Measurements from ENCODE around the gene OR7G3.

Gene OR7G3

GRCh38 chr19:9107375-9107774 lies 19.4 kb downstream of the OR7G3 start, which contains the start of gene OR7G2:
TSS of gene OR7G2 (minus strand) at chr19:9107475. CDS start at chr19:9103243, 4,232 bp downstream.
- Histone ChIP-seq H3K4me1 (ENCODE audit: insufficient read depth, low read length) (no peaks in the 10 kb centered on the region), H3K36me3 (ENCODE audit: insufficient read depth, low read length) (no peaks in the 10 kb centered on the region), H3K27ac (ENCODE audit: low read depth, low read length) (no peak within 1 kb of the TSS), H3K9me3 (ENCODE audit: insufficient read depth, low read depth, low read length) (peaks cover 62% of the 10 kb centered on the region), H3K4me3 (ENCODE audit: low read length) (no peak within 1 kb of the TSS), H3K9ac (ENCODE audit: low read depth, low read length) (no peak within 1 kb of the TSS), H3K27me3 (ENCODE audit: insufficient read depth, low read length) (no peaks in the 10 kb centered on the region)
- WGBS = 74% methylated on average over 7 of the region's 8 CpGs

GRCh38 chr19:9086761-9087160 lies 40.0 kb downstream of the OR7G3 start, which contains the start of gene OR1M1:
TSS of gene OR1M1 (plus strand) at chr19:9087061. CDS start at chr19:9093245, 6,184 bp downstream.
- no peaks in the 10 kb centered on the region for H3K27me3 ChIP-seq (ENCODE audit: insufficient read depth, low read length)

GRCh38 chr19:9078651-9079050 lies 48.1 kb downstream of the OR7G3 start:
- no peaks in the 10 kb centered on the region for H3K36me3 ChIP-seq (ENCODE audit: insufficient read depth, low read length)
- 80% methylated on average over 3 of the region's 4 CpGs for WGBS
- H3K27me3 ChIP-seq (ENCODE audit: insufficient read depth, low read length) = no peaks in the 10 kb centered on the region
- peaks cover 18% of the 10 kb centered on the region for H3K4me1 ChIP-seq (ENCODE audit: insufficient read depth, low read length)
- H3K9me3 ChIP-seq (ENCODE audit: insufficient read depth, low read depth, low read length) = no peaks in the 10 kb centered on the region
- no peak overlapping the region for H3K4me3 ChIP-seq (ENCODE audit: low read length)
- H3K27ac ChIP-seq (ENCODE audit: low read depth, low read length) = no peak overlapping the region
- no peak overlapping the region for H3K9ac ChIP-seq (ENCODE audit: low read depth, low read length)

More at GRCh38 chr19:9086761-9087160, 40.0 kb downstream of the OR7G3 start, which contains the start of gene OR1M1:
- Histone ChIP-seq H3K36me3 (ENCODE audit: insufficient read depth, low read length) (no peaks in the 10 kb centered on the region), H3K9me3 (ENCODE audit: insufficient read depth, low read depth, low read length) (peaks cover 13% of the 10 kb centered on the region; the same call in 1 of the 2 replicates), H3K4me3 (ENCODE audit: low read length) (no peak within 1 kb of the TSS), H3K27ac (ENCODE audit: low read depth, low read length) (no peak within 1 kb of the TSS), H3K4me1 (ENCODE audit: insufficient read depth, low read length) (no peaks in the 10 kb centered on the region), H3K9ac (ENCODE audit: low read depth, low read length) (no peak within 1 kb of the TSS)
- whole genome bisulfite sequencing = 89% methylated on average over 1 of the region's 2 CpGs

- H3K4me1 ChIP-seq (ENCODE audit: insufficient read depth, low read length) = peaks cover 18% of the 10 kb centered on the region
- no peak overlapping the region for H3K4me3 ChIP-seq (ENCODE audit: low read length)
- no peak overlapping the region for H3K9ac ChIP-seq (ENCODE audit: low read depth, low read length)
- H3K27ac ChIP-seq (ENCODE audit: low read depth, low read length) = no peak overlapping the region
- no peaks in the 10 kb centered on the region for H3K36me3 ChIP-seq (ENCODE audit: insufficient read depth, low read length)
- H3K27me3 ChIP-seq (ENCODE audit: insufficient read depth, low read length) = no peaks in the 10 kb centered on the region
- 90% methylated on average over 10 of the region's 10 CpGs for WGBS
- H3K9me3 ChIP-seq (ENCODE audit: insufficient read depth, low read depth, low read length) = no peaks in the 10 kb centered on the region
These were observed 49.8 kb downstream of the OR7G3 start for GRCh38 chr19:9076901-9077300.
